BLaER1 (cell line): ENCODE results near the gene KRT40.

ENCODE experiments used
- H3K27ac ChIP-seq: shearing (Covaris generic); formaldehyde crosslinking; 2 replicates; pipeline ENCODE4 v1.8.1; 2022
- H3K27me3 ChIP-seq: shearing (Covaris generic); formaldehyde crosslinking; 2 replicates; pipeline ENCODE4 v1.8.1; 2022
- H3K36me3 ChIP-seq: shearing (Covaris generic); formaldehyde crosslinking; 2 replicates; pipeline ENCODE4 v1.8.1; 2022
- H3K4me1 ChIP-seq: shearing (Covaris generic); formaldehyde crosslinking; 2 replicates; pipeline ENCODE4 v1.8.1; 2022
- H3K4me2 ChIP-seq: shearing (Covaris generic); formaldehyde crosslinking; 2 replicates; pipeline ENCODE4 v1.8.1; 2022
- H3K4me3 ChIP-seq: shearing (Covaris generic); formaldehyde crosslinking; 2 replicates; pipeline ENCODE4 v1.8.1; 2022
- H3K9ac ChIP-seq: shearing (Covaris generic); formaldehyde crosslinking; 2 replicates; pipeline ENCODE4 v1.8.1; 2022
- H3K9me3 ChIP-seq: shearing (Covaris generic); formaldehyde crosslinking; 2 replicates; pipeline ENCODE4 v1.8.1; 2022
- H4K20me1 ChIP-seq: shearing (Covaris generic); formaldehyde crosslinking; 2 replicates; pipeline ENCODE4 v1.8.1; 2022
- Cebpa-rat ChIP-seq: shearing (Covaris generic); IDR thresholded peaks from 2 replicates; pipeline ENCODE4 v1.8.1; 2022

The KRT40 gene

DNA sequence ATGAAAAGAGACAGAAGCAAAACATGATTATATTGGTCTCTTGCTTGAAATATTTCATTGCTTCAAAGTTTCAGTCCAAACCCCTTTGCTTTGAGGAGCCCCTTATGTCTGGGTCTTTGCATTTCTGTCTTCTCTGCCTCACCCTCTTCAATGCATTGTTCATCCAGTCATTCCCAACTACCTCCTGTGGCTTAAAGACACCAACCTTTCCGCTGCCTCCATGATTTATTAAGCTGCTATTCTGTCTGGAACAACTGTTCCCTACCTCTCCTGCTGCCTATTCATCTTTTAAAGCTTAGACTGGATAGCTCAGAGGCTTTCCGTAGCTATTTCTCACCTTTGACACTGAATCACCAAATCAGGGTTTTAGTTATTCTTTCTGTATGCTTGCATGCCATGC is 13.2 kb upstream of the KRT40 start:
- H3K9ac ChIP-seq = no peak overlapping the region
- no peak overlapping the region for H3K4me3 ChIP-seq
- no peak overlapping the region for H3K27ac ChIP-seq
- no peaks in the 10 kb centered on the region for H3K4me1 ChIP-seq
- H4K20me1 ChIP-seq = no peaks in the 10 kb centered on the region
- no peaks in the 10 kb centered on the region for H3K36me3 ChIP-seq
- no peak overlapping the region for H3K4me2 ChIP-seq
- TF ChIP-seq Cebpa-rat = no peak
- H3K9me3 ChIP-seq = no peaks in the 10 kb centered on the region
- H3K27me3 ChIP-seq = no peaks in the 10 kb centered on the region

DNA sequence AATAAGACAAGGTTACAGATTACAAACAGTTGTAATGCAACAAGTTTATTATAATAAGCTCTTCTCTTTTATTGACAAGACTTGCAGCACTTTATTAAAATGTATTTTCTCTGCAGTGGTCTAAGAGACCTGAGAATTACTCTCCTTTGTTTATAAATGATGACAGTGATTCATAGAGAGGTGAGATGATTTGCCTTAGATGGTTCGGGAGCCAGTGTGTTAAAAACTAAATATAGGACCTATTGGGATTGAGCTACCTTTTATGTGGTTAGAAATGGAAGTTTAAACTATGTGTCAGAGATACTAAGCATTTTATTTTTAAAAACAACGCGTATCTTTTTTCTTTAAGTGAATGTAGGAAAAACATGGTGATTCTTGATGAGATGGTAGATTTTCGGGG is 12.7 kb upstream of the KRT40 start:
- no peak overlapping the region for H3K4me3 ChIP-seq
- no peaks in the 10 kb centered on the region for H3K27me3 ChIP-seq
- no peak overlapping the region for H3K4me2 ChIP-seq
- no peak overlapping the region for H3K9ac ChIP-seq
- H3K9me3 ChIP-seq = no peaks in the 10 kb centered on the region
- H4K20me1 ChIP-seq = no peaks in the 10 kb centered on the region
- no peaks in the 10 kb centered on the region for H3K4me1 ChIP-seq
- no peaks in the 10 kb centered on the region for H3K36me3 ChIP-seq
- H3K27ac ChIP-seq = no peak overlapping the region
- TF ChIP-seq Cebpa-rat = no peak

DNA sequence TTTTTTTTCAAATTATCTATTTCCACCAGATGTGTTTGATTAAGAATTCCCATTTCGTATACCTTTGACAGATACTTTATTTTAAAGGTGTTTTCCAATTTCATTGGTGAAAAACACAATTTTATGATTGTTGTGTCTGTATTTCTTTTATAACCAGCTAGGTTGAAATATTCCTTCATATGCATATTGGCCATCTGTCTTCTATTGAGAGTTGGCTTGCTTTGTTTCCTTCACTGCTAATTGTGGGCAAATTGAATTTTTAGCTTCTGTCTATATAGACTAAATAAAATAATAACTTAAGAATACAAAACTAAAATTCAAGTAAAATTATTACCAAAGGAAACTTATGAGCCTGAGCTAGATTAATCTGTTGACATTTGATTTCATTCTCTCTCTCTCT is 11.0 kb upstream of the KRT40 start:
- Histone ChIP-seq H3K9me3 (no peaks in the 10 kb centered on the region), H3K27me3 (no peaks in the 10 kb centered on the region), H3K36me3 (no peaks in the 10 kb centered on the region), H4K20me1 (no peaks in the 10 kb centered on the region), H3K4me3 (no peak overlapping the region), H3K27ac (no peak overlapping the region), H3K9ac (no peak overlapping the region), H3K4me1 (no peaks in the 10 kb centered on the region), H3K4me2 (no peak overlapping the region)
- TF ChIP-seq Cebpa-rat = no peak

DNA sequence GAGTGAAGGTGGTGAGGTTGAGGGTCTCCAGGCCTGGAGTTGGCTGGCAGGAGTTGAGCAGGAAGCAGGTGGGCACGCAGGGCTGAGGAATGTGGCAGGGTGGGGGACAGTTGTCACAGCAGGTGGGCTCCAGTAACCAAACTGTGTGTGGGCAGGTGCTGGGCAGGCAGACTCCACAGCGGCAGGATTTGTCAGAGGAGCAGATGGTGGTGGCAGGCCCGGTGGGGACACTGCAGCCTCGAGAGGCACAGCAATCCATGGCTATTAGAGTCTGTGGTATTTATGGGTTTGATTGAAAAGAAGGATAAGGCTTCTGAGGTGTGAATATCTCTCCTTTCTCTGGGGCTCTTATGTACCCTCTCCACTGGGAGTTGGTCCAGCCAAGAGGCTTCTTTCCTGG is 9.7 kb upstream of the KRT40 start, which contains the start of gene KRTAP3-3:
KRTAP3-3 (minus strand) TSS at position 326 of the 400 bp plus-strand sequence; CDS start at position 259, 67 bp downstream.
- no peak for TF ChIP-seq Cebpa-rat

DNA sequence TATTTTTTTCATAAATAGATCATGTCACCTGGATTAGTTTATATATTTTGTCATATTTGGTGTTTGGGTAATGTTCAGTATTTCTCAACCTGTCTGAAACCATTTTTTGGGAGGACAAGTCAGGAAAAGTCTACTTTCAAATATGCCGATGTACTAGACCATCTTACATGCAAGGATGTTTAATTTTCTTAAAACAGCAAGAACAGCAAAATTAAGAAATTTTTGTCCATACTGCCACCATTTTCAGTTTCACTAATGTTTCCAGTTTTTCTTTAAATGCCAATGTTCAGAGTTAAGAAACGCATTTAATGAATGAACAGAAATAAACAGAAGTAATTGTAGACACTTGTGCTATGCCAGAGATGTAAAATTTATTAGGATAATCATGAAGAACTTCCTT is 9.0 kb upstream of the KRT40 start:
- H3K4me3 ChIP-seq = no peak overlapping the region
- H4K20me1 ChIP-seq = no peaks in the 10 kb centered on the region
- H3K36me3 ChIP-seq = no peaks in the 10 kb centered on the region
- H3K9ac ChIP-seq = no peak overlapping the region
- H3K27ac ChIP-seq = no peak overlapping the region
- no peak for TF ChIP-seq Cebpa-rat
- no peaks in the 10 kb centered on the region for H3K27me3 ChIP-seq
- no peaks in the 10 kb centered on the region for H3K4me1 ChIP-seq
- no peak overlapping the region for H3K4me2 ChIP-seq
- no peaks in the 10 kb centered on the region for H3K9me3 ChIP-seq

More for the DNA sequence above, 9.7 kb upstream of the KRT40 start, which contains the start of gene KRTAP3-3:
- H4K20me1 ChIP-seq = no peaks in the 10 kb centered on the region
- H3K4me3 ChIP-seq = no peak within 1 kb of the TSS
- H3K36me3 ChIP-seq = no peaks in the 10 kb centered on the region
- no peaks in the 10 kb centered on the region for H3K27me3 ChIP-seq
- no peaks in the 10 kb centered on the region for H3K9me3 ChIP-seq
- H3K9ac ChIP-seq = no peak within 1 kb of the TSS
- H3K27ac ChIP-seq = no peak within 1 kb of the TSS
- no peak within 1 kb of the TSS for H3K4me2 ChIP-seq
- H3K4me1 ChIP-seq = no peaks in the 10 kb centered on the region

DNA sequence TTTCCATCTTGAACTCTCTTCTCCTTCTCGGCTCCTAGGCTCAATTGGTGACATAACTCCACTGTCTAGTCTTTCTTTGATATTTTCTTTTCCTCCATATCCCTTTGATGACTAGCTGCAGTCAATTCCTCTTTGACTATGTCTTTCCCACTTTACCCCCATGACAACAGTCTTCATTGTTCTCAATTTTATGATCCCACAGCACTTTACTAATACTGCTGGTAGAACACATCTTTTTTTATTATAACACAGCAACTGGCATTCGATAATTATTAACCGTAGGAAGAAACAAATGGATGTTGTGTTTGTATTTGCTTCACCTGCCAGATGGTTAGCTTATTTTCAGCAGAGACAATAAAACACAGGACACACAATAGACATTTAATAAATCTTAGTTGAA is 8.5 kb upstream of the KRT40 start:
- no peak for TF ChIP-seq Cebpa-rat
- no peak overlapping the region for H3K9ac ChIP-seq
- H3K4me1 ChIP-seq = no peaks in the 10 kb centered on the region
- no peaks in the 10 kb centered on the region for H3K9me3 ChIP-seq
- H3K4me2 ChIP-seq = no peak overlapping the region
- H3K36me3 ChIP-seq = no peaks in the 10 kb centered on the region
- H3K4me3 ChIP-seq = no peak overlapping the region
- no peaks in the 10 kb centered on the region for H4K20me1 ChIP-seq
- no peaks in the 10 kb centered on the region for H3K27me3 ChIP-seq
- no peak overlapping the region for H3K27ac ChIP-seq

DNA sequence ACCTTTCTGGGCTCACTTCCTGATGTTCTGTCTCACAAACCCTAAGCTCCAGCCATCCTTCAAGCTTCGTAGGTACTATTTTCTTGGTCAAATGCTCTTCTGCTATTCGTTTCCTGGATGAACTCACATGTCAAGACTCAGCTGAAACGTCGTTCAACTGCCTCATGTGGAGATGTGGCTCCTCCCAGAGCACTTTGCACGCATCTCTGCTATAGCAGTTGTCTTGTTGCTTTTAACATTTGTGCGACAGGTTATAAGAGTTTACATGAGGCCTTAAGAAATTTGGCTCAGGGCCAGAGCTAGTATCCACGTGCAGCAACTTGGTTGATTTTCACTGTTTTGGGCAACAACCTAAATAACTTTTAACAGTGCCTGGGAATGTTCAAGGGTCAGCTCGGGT is 2.8 kb upstream of the KRT40 start:
- H3K27me3 ChIP-seq = no peaks in the 10 kb centered on the region
- H3K36me3 ChIP-seq = no peaks in the 10 kb centered on the region
- no peaks in the 10 kb centered on the region for H3K4me1 ChIP-seq
- H4K20me1 ChIP-seq = no peaks in the 10 kb centered on the region
- H3K9ac ChIP-seq = no peak overlapping the region
- H3K4me3 ChIP-seq = no peak overlapping the region
- TF ChIP-seq Cebpa-rat = no peak
- no peak overlapping the region for H3K4me2 ChIP-seq
- no peak overlapping the region for H3K27ac ChIP-seq
- no peaks in the 10 kb centered on the region for H3K9me3 ChIP-seq

DNA sequence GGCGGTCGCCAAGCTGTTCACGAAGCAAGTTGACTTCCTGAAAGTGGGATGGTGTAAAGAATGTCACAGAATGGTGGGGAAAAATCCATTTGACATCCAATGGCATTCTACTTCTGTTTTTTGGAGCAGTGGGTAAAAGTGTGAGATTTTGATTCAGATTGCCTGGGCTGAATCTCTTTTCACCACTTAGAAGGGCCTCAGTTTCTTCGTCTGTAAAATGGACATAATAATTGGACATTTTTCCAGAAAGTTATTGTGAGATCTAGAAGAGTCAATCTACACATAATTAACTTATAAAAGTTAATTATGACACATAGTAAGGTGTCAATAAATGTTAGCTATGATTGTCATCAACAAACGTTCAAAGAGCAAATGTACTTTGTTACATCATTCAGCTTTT is 3.0 kb downstream of the KRT40 start:
- TF ChIP-seq Cebpa-rat = no peak
- no peak overlapping the region for H3K4me2 ChIP-seq
- no peaks in the 10 kb centered on the region for H3K36me3 ChIP-seq
- no peaks in the 10 kb centered on the region for H3K4me1 ChIP-seq
- no peak overlapping the region for H3K9ac ChIP-seq
- H4K20me1 ChIP-seq = no peaks in the 10 kb centered on the region
- no peaks in the 10 kb centered on the region for H3K27me3 ChIP-seq
- no peak overlapping the region for H3K27ac ChIP-seq
- H3K4me3 ChIP-seq = no peak overlapping the region
- H3K9me3 ChIP-seq = no peaks in the 10 kb centered on the region

DNA sequence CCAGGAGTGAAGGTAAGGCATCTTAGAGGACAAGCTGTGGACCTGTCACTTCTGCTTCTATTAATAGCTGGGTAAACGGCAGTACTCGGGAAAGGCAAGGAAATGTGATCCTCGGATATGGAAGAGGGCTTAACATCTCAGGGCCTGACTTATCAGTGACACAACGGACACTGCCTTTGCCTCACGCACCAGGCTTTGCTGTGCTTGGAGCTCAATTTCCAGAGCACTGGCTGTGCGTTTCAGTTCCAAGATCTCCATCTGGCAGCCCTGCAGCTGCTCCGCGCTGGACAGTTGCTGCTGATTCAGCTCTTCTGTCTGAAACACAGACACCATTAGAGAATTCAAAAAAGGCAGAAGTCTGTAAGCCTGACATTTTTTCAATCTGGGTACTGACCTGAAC is 3.5 kb downstream of the KRT40 start:
- no peak overlapping the region for H3K27ac ChIP-seq
- no peak overlapping the region for H3K4me2 ChIP-seq
- no peaks in the 10 kb centered on the region for H3K36me3 ChIP-seq
- H3K4me1 ChIP-seq = no peaks in the 10 kb centered on the region
- H3K4me3 ChIP-seq = no peak overlapping the region
- no peaks in the 10 kb centered on the region for H3K27me3 ChIP-seq
- H3K9ac ChIP-seq = no peak overlapping the region
- no peaks in the 10 kb centered on the region for H3K9me3 ChIP-seq
- TF ChIP-seq Cebpa-rat = no peak
- H4K20me1 ChIP-seq = no peaks in the 10 kb centered on the region

DNA sequence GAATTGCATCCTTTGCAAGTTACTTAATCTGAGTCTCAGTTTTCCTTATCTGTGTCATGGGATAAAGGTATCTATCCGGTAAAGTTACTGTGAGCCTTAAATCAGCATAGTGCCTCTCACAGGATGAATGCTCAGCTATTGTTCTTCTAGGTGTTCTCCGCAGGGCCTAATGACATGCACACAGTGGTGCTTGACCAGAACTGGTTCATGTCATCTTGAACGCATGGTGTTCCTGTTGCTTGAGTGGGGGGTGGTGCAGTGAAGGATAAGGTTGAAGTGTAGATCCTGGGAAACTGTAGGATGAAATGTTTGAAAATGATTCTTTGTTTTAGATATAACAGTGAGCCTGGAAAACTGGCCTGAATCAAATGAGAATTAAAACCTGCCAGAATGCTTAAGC is 4.0 kb downstream of the KRT40 start:
- Histone ChIP-seq H3K36me3 (no peaks in the 10 kb centered on the region), H4K20me1 (no peaks in the 10 kb centered on the region), H3K4me3 (no peak overlapping the region), H3K27me3 (no peaks in the 10 kb centered on the region), H3K4me2 (no peak overlapping the region), H3K9me3 (no peaks in the 10 kb centered on the region), H3K27ac (no peak overlapping the region), H3K9ac (no peak overlapping the region), H3K4me1 (no peaks in the 10 kb centered on the region)
- no peak for TF ChIP-seq Cebpa-rat

DNA sequence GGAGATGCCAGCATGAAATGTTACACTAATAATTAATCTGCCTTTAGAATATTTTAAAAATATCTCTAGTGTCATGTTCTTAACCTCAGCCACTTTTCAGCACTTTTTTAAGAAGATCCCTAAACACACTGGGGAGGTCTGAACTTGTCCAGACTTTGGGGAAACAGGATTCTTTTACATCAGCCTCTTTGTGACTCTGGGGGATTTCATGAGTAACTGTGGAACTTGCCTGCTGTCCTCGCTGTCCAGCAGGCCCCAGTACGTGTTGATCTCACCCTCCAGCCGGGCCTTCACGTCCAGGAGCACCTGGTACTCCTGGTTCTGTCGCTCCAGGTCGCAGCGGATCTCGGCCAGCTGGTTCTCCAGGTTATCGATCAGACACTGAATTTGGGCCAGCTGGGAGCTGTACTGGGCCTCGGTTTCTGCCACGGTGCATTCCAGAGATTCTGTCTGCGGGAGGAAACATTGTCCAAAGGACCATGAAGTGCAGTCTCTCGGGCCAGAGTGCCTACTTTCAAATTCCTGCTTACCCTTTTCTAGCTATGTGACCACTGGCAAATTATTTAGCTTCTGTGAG is 5.5 kb downstream of the KRT40 start:
- Histone ChIP-seq H3K4me2 (no peak overlapping the region), H3K9me3 (no peaks in the 10 kb centered on the region), H3K4me1 (no peaks in the 10 kb centered on the region), H3K27ac (no peak overlapping the region), H3K36me3 (no peaks in the 10 kb centered on the region), H3K9ac (no peak overlapping the region), H3K27me3 (no peaks in the 10 kb centered on the region), H3K4me3 (no peak overlapping the region), H4K20me1 (no peaks in the 10 kb centered on the region)
- TF ChIP-seq Cebpa-rat = no peak
